ENCODE data around the gene RIOK3. TPM values are rescaled to one million over a fixed set of nuclear protein-coding genes. Genes with fewer than 3 reads are reported as not detected.
A peak's percentile ranks its signal among the peaks of the same experiment; 100 is the strongest.
"Not testable (repeated sequence)": the region's sequence is repeated elsewhere in the genome, so short reads cannot be mapped to it uniquely, and the experiment has no call there.

RIOK3 gene
- total and polyA plus RNA-seq, 8 donors = 21.9 to 39.7 (median 36.5) TPM

DNA sequence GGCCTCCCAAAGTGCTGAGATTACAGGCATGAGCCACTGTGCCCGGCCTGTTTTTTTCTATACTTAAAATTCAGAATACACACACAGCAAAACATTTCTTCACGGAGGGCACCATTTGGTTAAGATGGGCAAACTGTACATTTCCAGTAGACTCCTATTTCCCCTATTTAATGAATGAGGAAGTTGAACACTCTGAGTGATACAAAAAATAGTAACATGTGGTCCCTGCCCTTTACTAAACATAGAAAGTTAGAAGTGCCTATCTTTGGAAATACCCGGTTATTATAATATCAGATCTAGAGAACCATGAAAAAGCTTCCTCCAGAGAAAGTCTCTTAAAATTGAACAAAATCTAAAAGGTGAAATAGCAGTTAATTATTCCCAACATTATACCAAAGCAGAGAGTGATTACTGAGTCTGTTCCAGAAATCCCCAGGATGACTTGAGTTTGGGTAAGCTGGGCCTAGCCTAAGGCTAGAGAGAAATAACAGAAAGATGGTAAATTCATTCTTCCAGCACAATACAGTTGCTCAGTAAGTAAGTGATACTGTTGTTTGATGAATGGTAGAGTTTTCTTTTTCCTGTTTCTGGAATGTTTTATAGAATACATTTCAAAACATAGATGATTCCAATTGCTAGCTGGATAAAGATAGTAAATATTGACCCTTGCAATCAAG lies 26.9 kb downstream of the RIOK3 start:
- Histone ChIP-seq H3K4me3 (no peak overlapping the region), H3K27ac (no peak overlapping the region), H3K27me3 (no peaks in the 10 kb centered on the region), H3K36me3 (peaks cover 6 to 67% (median 39%) of the 10 kb centered on the region in 3 donors), H3K4me1 (no peaks in the 10 kb centered on the region), H3K9me3 (no peaks in the 10 kb centered on the region)
- no peak for FAIRE-seq
- no peak for TF ChIP-seq CTCF (IDR thresholded peaks at IDR 0.05)
- 87 to 91% methylated on average over 3 of the region's 3 CpGs for WGBS, 2 donors
- intact Hi-C loops (cut with DNase I) = no loop called here
- ATAC-seq = peak in 1 of 4 donors; percentile 25
- no peak for DNase-seq

GRCh38 chr18:23484561-23485182 lies 31.6 kb downstream of the RIOK3 start:
- peaks cover 0 to 6% (median 5%) of the 10 kb centered on the region in 3 donors for H3K4me1 ChIP-seq
- intact Hi-C loops (cut with DNase I) = no loop called here
- DNase-seq (no peak), FAIRE-seq (no peak), ATAC-seq (peak in 1 of 4 donors; percentile 23)
- peaks cover under 1 to 21% (median 8%) of the 10 kb centered on the region in 3 donors for H3K36me3 ChIP-seq
- 67 to 76% methylated on average over 8 of the region's 8 CpGs for WGBS, 2 donors
- no peak for TF ChIP-seq CTCF (IDR thresholded peaks at IDR 0.05)
- H3K9me3 ChIP-seq = no peaks in the 10 kb centered on the region
- no peak overlapping the region for H3K27ac ChIP-seq
- H3K4me3 ChIP-seq = no peak overlapping the region
- H3K27me3 ChIP-seq = no peaks in the 10 kb centered on the region

- H3K27me3 ChIP-seq = no peaks in the 10 kb centered on the region
- ATAC-seq = peak in 2 of 4 donors; percentile 32 to 35
- no peak for TF ChIP-seq CTCF (IDR thresholded peaks at IDR 0.05)
- no peak overlapping the region for H3K27ac ChIP-seq
- no peaks in the 10 kb centered on the region for H3K9me3 ChIP-seq
- intact Hi-C loops (cut with DNase I) = no loop called here
- peaks cover 0 to 15% (median 7%) of the 10 kb centered on the region in 3 donors for H3K36me3 ChIP-seq
- DNase-seq = no peak
- FAIRE-seq = no peak
- peaks cover 0 to 6% (median 5%) of the 10 kb centered on the region in 3 donors for H3K4me1 ChIP-seq
- no peak overlapping the region for H3K4me3 ChIP-seq
- 61 to 62% methylated on average over 7 of the region's 7 CpGs for WGBS, 2 donors
Observed at GRCh38 chr18:23485386-23485785, 32.3 kb downstream of the RIOK3 start.

DNA sequence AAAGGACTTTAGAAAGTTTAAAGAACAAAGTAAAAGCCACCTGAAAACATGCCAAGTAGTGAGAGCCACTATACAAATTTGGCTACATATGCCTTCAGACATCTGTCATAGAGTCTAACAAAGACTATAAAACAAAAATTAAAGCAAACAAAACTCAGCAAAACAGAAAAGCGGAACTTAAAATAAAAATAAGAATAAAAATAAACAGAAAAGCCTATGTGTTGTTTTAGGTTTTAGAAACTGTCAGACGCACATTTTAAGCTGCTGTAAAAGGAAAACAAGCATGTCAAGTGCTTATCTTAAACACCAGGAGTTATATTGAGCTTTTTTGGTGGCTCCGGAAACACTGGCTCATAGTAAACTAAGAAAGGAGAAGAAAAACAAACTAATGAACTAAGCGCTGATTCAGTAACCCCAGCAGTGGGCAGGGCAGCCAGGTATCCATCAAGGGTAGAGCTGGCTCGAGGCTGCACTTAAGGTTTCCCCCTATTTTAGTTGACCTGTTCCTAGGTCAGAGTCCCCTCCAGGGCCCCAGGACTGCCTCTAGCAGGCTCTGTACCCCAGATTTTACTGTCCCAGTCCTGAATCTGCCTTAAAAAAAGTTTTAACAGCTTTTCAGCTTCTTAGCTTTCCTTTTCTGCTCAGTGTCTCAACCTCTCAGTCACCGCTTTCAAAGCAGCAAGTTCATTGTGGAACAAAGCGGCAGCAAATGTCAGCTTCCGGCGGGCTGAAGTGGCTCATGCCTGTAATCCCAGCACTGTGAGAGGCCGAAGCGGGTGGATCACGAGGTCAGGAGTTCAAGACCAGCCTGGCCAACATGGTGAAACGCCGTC lies 34.9 kb downstream of the RIOK3 start:
- Histone ChIP-seq H3K27ac (peak overlapping the region in 2 of 4 donors; percentile 44 to 64), H3K27me3 (no peaks in the 10 kb centered on the region), H3K9me3 (no peaks in the 10 kb centered on the region), H3K4me3 (peak overlapping the region in 1 of 4 donors; percentile 21), H3K4me1 (peaks cover 0 to 6% (median 5%) of the 10 kb centered on the region in 3 donors), H3K36me3 (no peaks in the 10 kb centered on the region)
- FAIRE-seq (peak; percentile 43), ATAC-seq (peak; percentile 56 to 88 (median 76)), DNase-seq (no peak)
- intact Hi-C loops (cut with DNase I) = no loop called here
- no peak for TF ChIP-seq CTCF (IDR thresholded peaks at IDR 0.05)
- 49 to 58% methylated on average over 14 of the region's 14 CpGs for WGBS, 2 donors

GRCh38 chr18:23489586-23489985 lies 36.5 kb downstream of the RIOK3 start:
- H3K4me3 ChIP-seq; FAIRE-seq; H3K27me3 ChIP-seq; H3K36me3 ChIP-seq; intact Hi-C loops (cut with DNase I); H3K4me1 ChIP-seq; ATAC-seq; H3K9me3 ChIP-seq; H3K27ac ChIP-seq; DNase-seq: not testable (repeated sequence)
- WGBS, 2 donors = 78 to 94% methylated on average over 5 of the region's 5 CpGs

All from pancreas (tissue), 10 donors.